Thoracic aorta (tissue), 2 donors: ENCODE results near the gene F12. TPM values are rescaled to one million over a fixed set of nuclear protein-coding genes. Genes with fewer than 3 reads are reported as not detected.

ENCODE experiments used
- ATAC-seq: fragments of 150-250 bp; one replicate; pipeline ENCODE4 v1.8.0; 2017; ENCODE audit warnings: low read depth; ENCODE audit not compliant: insufficient number of reproducible peaks, low FRiP score
- DNase-seq: peaks from one replicate; pipeline ENCODE4 v3.0.0-alpha.2; 2020; ENCODE audit warnings: low spot score
- H3K27ac ChIP-seq, 2 donors: fragments of 200-600 bp; sonication (generic); 1 replicate in 1 of 2; 2 replicates in 1 of 2; pipeline ENCODE4 v1.5.1; 2016; ENCODE audit warnings: mild to moderate bottlenecking in 2 of 2, moderate library complexity in 2 of 2
- H3K27me3 ChIP-seq: fragments of 200-600 bp; sonication (generic); replicated peaks from 2 replicates; pipeline ENCODE4 v1.6.0; 2016; ENCODE audit warnings: mild to moderate bottlenecking; ENCODE audit not compliant: insufficient read depth
- H3K36me3 ChIP-seq: fragments of 200-600 bp; sonication (generic); one replicate; pipeline ENCODE4 v1.5.1; 2016
- H3K4me1 ChIP-seq, 2 donors: fragments of 200-600 bp; sonication (generic); 1 replicate in 1 of 2; 2 replicates in 1 of 2; pipeline versions ENCODE4 v1.5.1 to v1.6.0; 2016; ENCODE audit warnings: low read depth in 2 of 2, mild to moderate bottlenecking in 1 of 2; ENCODE audit not compliant: control insufficient read depth in 1 of 2
- H3K4me3 ChIP-seq: fragments of 200-600 bp; sonication (generic); 2 replicates; pipeline ENCODE4 v1.5.1; 2016; ENCODE audit warnings: mild to moderate bottlenecking
- H3K9me3 ChIP-seq: fragments of 200-600 bp; sonication (generic); 2 replicates; pipeline ENCODE4 v1.5.1; 2016
- total RNA-seq, 2 donors: library from RNA; depleted of rRNA; stranded (reverse); fragments of >200 nt; gene quantifications; one replicate each; pipeline versions ENCODE4 v1.1.0 to v1.2.3, GENCODE V29; 2016
- TF ChIP-seq, protein P1 (sequence below): fragments of 200-600 bp; sonication (generic); IDR thresholded peaks from one replicate; pipeline ENCODE4 v1.5.1; 2019; ENCODE audit warnings: antibody characterized with exemption

Gene F12
- total RNA-seq, 2 donors from 2014 or later = not detected

DNA sequence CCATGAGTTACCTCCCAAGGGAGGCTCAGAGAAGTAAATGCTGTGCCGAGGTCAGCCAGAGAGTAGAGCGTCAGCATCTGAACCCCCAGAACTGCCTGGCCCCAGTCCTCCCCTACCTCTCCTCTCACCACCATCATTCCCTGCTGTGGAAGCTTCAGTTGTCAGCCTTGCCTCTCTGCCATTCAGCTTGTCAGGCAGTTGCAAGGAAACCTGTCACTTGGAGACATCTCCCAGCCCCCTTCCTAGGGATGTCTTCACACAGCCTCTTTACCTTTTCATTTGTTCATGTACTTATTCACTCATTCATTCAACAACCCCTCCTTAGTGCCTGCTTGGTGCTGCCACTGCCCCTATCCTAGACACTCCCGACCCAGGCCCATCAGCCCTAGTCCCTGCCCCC lies 49.5 kb downstream of the F12 start:
- Histone ChIP-seq H3K4me1 (peaks cover 9 to 12% of the 10 kb centered on the region in 2 donors), H3K9me3 (no peaks in the 10 kb centered on the region), H3K27ac (no peak overlapping the region), H3K4me3 (no peak overlapping the region), H3K27me3 (no peaks in the 10 kb centered on the region), H3K36me3 (no peaks in the 10 kb centered on the region)
- DNase-seq (no peak), ATAC-seq (no peak)
- TF ChIP-seq, protein P1, sequence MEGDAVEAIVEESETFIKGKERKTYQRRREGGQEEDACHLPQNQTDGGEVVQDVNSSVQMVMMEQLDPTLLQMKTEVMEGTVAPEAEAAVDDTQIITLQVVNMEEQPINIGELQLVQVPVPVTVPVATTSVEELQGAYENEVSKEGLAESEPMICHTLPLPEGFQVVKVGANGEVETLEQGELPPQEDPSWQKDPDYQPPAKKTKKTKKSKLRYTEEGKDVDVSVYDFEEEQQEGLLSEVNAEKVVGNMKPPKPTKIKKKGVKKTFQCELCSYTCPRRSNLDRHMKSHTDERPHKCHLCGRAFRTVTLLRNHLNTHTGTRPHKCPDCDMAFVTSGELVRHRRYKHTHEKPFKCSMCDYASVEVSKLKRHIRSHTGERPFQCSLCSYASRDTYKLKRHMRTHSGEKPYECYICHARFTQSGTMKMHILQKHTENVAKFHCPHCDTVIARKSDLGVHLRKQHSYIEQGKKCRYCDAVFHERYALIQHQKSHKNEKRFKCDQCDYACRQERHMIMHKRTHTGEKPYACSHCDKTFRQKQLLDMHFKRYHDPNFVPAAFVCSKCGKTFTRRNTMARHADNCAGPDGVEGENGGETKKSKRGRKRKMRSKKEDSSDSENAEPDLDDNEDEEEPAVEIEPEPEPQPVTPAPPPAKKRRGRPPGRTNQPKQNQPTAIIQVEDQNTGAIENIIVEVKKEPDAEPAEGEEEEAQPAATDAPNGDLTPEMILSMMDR = no peak

DNA sequence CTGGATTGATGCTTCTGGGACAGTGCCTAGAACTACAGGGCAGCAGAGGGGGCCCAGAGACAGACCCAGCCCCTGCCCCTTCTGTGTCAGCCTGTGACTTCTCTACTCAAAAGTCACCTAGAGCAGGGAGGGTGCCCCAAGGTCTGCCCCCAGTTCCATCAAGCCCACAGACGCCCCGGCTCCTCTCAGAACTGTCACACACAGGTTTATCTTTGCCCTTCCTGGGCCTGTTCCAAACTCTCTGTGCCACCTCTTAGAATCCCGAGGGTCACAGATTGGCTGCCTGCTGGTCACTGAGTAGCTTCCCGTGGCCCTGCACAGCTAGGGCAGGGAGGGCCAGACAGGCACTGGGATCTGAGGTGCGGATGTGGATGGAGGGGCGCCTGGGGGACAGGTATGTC lies 49.9 kb downstream of the F12 start:
- ATAC-seq = no peak
- Histone ChIP-seq H3K27ac (no peak overlapping the region), H3K36me3 (no peaks in the 10 kb centered on the region), H3K9me3 (no peaks in the 10 kb centered on the region), H3K4me3 (no peak overlapping the region), H3K27me3 (no peaks in the 10 kb centered on the region), H3K4me1 (peaks cover 9 to 12% of the 10 kb centered on the region in 2 donors)
- DNase-seq = no peak
- TF ChIP-seq, protein P1 = no peak

DNA sequence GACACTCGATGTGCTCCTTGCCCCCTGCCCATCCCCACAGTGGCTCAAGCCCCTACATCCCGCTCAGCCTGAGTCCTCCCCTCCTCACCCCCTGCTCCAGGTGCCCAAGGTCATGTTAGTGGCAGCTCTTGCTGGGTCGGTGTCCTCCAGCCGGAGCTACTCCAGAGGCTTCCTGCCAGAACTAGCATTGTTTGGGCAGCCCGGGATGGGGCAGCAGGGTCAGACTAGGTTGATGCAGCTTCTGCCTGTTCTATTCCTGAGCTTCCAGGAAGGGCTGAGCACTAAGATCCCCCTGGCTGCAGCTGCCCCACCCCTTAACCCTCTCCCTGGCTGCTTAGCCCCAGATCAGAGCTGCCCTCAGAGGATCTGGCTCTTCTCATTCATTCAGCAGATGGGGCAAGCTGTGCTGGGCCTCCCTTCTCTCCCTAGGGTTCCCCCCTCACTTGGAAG lies 51.0 kb downstream of the F12 start:
- DNase-seq = no peak
- Histone ChIP-seq H3K4me1 (peaks cover 6 to 8% of the 10 kb centered on the region in 2 donors), H3K9me3 (no peaks in the 10 kb centered on the region), H3K27me3 (no peaks in the 10 kb centered on the region), H3K36me3 (no peaks in the 10 kb centered on the region), H3K4me3 (peak overlapping the region; percentile 63), H3K27ac (no peak overlapping the region)
- no peak for ATAC-seq
- TF ChIP-seq, protein P1 = no peak

DNA sequence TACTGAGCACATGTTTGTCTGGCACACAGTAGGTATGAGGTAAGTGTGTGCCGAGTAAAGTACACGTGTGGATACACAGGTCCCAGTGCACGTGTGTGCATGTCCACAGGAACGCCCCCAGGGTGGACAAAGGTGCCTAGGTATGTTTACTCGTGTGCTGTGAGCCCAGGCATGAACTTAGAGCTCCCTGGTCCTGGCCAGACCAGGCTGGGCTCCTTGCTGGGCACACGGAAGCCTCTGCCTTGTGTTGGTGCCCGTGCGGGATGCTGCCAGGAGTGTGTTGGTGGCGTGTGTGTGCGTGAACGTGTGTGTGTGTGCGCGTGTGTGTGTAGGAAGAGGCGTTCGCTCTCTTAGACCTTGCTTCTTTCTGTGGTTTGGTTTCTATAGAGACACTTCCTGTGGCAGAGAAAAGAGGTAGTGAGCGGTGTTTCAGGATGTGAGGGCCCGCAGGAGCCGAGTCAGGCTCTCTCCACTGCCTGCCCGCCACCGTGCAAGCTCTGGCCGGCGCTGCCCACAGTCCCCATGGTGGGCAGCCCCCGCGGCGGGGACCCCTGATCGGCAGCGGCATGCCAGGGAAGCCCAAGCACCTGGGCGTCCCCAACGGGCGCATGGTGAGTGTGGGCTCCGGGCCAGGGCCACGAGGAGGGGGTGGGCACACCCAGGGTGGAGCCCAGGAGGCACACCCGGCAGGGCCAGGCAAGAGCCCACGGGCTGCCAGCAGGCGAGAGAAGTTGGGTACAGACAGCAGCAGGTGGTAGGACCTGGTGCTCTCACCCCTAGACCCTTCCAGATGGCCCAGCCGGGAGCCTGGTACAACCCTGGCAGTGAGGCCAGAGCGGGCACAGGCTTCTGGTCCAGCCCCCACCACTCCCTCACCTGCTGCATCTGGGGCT lies 51.7 kb downstream of the F12 start, which contains the start of gene RGS14:
Gene RGS14, plus strand, starts transcription at position 466 of the 893 bp plus-strand sequence. Its CDS starts 101 bp downstream, at position 567.
- H3K4me1 ChIP-seq = peaks cover 0 to 3% of the 10 kb centered on the region in 2 donors
- H3K36me3 ChIP-seq = no peaks in the 10 kb centered on the region
- H3K27me3 ChIP-seq = no peaks in the 10 kb centered on the region
- H3K27ac ChIP-seq = no peak within 1 kb of the TSS
- TF ChIP-seq, protein P1 = no peak
- ATAC-seq (no peak), DNase-seq (no peak)
- H3K9me3 ChIP-seq = no peaks in the 10 kb centered on the region
- peak within 1 kb of the TSS; percentile 63 for H3K4me3 ChIP-seq

DNA sequence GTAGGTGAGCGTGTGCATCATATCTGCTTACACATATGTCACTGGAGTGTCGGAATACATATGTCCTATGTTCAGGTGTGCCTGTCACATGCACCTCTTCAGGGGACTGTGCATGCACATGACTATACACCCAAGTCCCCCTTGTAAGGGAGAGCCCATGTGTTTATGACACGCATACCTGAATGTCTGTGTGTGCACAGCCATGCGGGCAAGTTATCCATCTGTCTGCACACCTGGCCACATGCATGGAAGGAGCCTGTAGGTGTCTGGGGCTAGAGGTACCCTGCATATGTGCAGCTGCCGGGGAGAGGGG lies 52.3 kb downstream of the F12 start:
- TF ChIP-seq, protein P1 = no peak
- Histone ChIP-seq H3K27ac (no peak overlapping the region), H3K4me3 (no peak overlapping the region)

More for the DNA sequence above, 52.3 kb downstream of the F12 start:
- ATAC-seq (no peak), DNase-seq (no peak)
- Histone ChIP-seq H3K27me3 (no peaks in the 10 kb centered on the region), H3K4me1 (peaks cover 0 to 2% of the 10 kb centered on the region in 2 donors), H3K36me3 (no peaks in the 10 kb centered on the region), H3K9me3 (no peaks in the 10 kb centered on the region)
